ENCODE measurements around the gene PANX2.

PANX2 gene

DNA sequence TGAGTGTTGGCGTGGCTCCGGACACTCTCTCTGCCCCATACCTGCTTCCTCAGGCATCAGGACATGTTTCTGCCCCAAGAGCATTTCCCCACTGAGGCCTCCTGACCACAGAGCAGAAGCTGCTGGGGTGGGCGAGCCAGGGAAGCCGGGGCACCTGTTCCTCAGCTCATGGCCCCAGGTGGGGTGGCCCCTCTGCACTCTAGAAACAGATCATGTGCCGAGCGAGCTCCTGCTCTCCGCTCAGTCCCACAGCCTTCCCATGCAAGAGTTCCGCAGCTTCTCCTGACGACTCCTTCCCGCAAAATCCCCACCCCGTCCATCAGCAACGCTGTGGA is 22.4 kb upstream of the PANX2 start:
- H3K4me3 ChIP-seq (ENCODE audit: low read length) = no peak overlapping the region
- H3K4me2 ChIP-seq (ENCODE audit: low read depth, low read length) = no peak overlapping the region
- H3F3A ChIP-seq (ENCODE audit: insufficient read depth, low read length) = no peaks in the 10 kb centered on the region
- peaks cover 42% of the 10 kb centered on the region for H3K27me3 ChIP-seq (replicated peaks; ENCODE audit: insufficient read depth, low read length)
- H3K9ac ChIP-seq (ENCODE audit: low read length) = no peak overlapping the region
- DNase-seq = no peak
- H2AFZ ChIP-seq (ENCODE audit: low read length) = no peak overlapping the region
- TF ChIP-seq EZH2phosphoT487 (IDR thresholded peaks at IDR 0.05; ENCODE audit: low read length) = no peak
- TF ChIP-seq CTCF (IDR thresholded peaks at IDR 0.05; ENCODE audit: low read length) = no peak
- no peak for TF ChIP-seq EZH2 (optimal IDR thresholded peaks at IDR 0.05; ENCODE audit: low read depth, low read length)
- no peaks in the 10 kb centered on the region for H3K4me1 ChIP-seq (ENCODE audit: low read length)
- no peaks in the 10 kb centered on the region for H3K36me3 ChIP-seq (replicated peaks; ENCODE audit: insufficient read depth, low read length)
- no peaks in the 10 kb centered on the region for H4K20me1 ChIP-seq (ENCODE audit: insufficient read depth, low read length)
- H3K9me3 ChIP-seq (replicated peaks; ENCODE audit: insufficient read depth, low read length) = no peaks in the 10 kb centered on the region
- no peaks in the 10 kb centered on the region for H3K9me2 ChIP-seq (replicated peaks; ENCODE audit: insufficient read depth, low read length)
- no peaks in the 10 kb centered on the region for H3K79me2 ChIP-seq (ENCODE audit: low read length)
- no peak overlapping the region for H3K27ac ChIP-seq (ENCODE audit: low read length)

DNA sequence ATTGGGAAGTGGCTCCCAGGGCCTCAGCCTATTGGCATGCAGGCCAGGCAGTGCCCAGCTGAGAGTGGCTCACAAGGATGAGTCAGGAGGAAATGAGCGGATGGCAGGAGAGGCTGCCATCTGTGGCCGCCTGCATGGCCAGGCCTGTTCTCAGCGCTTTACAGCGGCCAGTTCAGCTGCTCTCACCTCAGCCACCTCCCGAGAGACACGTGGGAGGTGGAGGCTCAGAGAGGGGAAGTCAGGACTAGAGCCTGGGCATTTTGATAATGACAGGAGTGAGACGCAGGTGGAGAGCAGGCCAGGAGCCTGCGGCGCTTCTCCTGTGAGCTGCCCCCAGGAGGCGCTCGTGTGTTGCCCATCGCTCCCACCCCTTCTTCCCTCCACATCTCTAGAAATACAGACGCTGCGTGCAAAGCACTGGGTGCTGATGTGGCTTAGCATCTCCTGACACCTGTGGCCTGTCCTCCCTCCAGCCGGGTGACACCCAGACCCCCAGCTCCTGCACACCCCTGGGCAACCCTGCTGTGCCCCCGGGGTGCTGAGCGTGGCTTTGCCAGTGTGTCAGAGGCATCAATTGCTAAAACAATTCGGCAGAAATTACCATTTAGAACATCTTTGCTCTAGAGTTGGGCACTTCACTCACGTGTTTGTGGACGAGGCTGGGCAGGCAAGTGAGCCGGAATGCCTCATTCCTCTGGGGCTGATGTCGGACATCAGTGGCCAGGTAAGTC is 21.4 kb upstream of the PANX2 start:
- no peaks in the 10 kb centered on the region for H3K36me3 ChIP-seq (replicated peaks; ENCODE audit: insufficient read depth, low read length)
- DNase-seq = peak; percentile 72
- no peak overlapping the region for H3K27ac ChIP-seq (ENCODE audit: low read length)
- no peaks in the 10 kb centered on the region for H3K9me3 ChIP-seq (replicated peaks; ENCODE audit: insufficient read depth, low read length)
- H3F3A ChIP-seq (ENCODE audit: insufficient read depth, low read length) = no peaks in the 10 kb centered on the region
- no peak overlapping the region for H3K4me3 ChIP-seq (ENCODE audit: low read length)
- no peak overlapping the region for H2AFZ ChIP-seq (ENCODE audit: low read length)
- no peaks in the 10 kb centered on the region for H3K9me2 ChIP-seq (replicated peaks; ENCODE audit: insufficient read depth, low read length)
- H3K9ac ChIP-seq (ENCODE audit: low read length) = no peak overlapping the region
- no peak overlapping the region for H3K4me2 ChIP-seq (ENCODE audit: low read depth, low read length)
- no peak for TF ChIP-seq EZH2 (optimal IDR thresholded peaks at IDR 0.05; ENCODE audit: low read depth, low read length)
- TF ChIP-seq CTCF (IDR thresholded peaks at IDR 0.05; ENCODE audit: low read length) = peak; percentile 83
- H3K27me3 ChIP-seq (replicated peaks; ENCODE audit: insufficient read depth, low read length) = peaks cover 51% of the 10 kb centered on the region
- H3K79me2 ChIP-seq (ENCODE audit: low read length) = no peaks in the 10 kb centered on the region
- H4K20me1 ChIP-seq (ENCODE audit: insufficient read depth, low read length) = no peaks in the 10 kb centered on the region
- H3K4me1 ChIP-seq (ENCODE audit: low read length) = no peaks in the 10 kb centered on the region

GRCh38 chr22:50150161-50151129 is 20.1 kb upstream of the PANX2 start:
- H3K27me3 ChIP-seq (replicated peaks; ENCODE audit: insufficient read depth, low read length) = peaks cover 50% of the 10 kb centered on the region
- no peak overlapping the region for H3K27ac ChIP-seq (ENCODE audit: low read length)
- H3K4me2 ChIP-seq (ENCODE audit: low read depth, low read length) = no peak overlapping the region
- no peak overlapping the region for H3K4me3 ChIP-seq (ENCODE audit: low read length)
- no peaks in the 10 kb centered on the region for H4K20me1 ChIP-seq (ENCODE audit: insufficient read depth, low read length)
- no peak overlapping the region for H2AFZ ChIP-seq (ENCODE audit: low read length)
- no peaks in the 10 kb centered on the region for H3K36me3 ChIP-seq (replicated peaks; ENCODE audit: insufficient read depth, low read length)
- no peak for TF ChIP-seq CTCF (IDR thresholded peaks at IDR 0.05; ENCODE audit: low read length)
- TF ChIP-seq EZH2 (optimal IDR thresholded peaks at IDR 0.05; ENCODE audit: low read depth, low read length) = no peak
- no peak for TF ChIP-seq EZH2phosphoT487 (IDR thresholded peaks at IDR 0.05; ENCODE audit: low read length)
- no peaks in the 10 kb centered on the region for H3F3A ChIP-seq (ENCODE audit: insufficient read depth, low read length)
- no peak for DNase-seq
- H3K79me2 ChIP-seq (ENCODE audit: low read length) = no peaks in the 10 kb centered on the region
- no peaks in the 10 kb centered on the region for H3K4me1 ChIP-seq (ENCODE audit: low read length)
- no peaks in the 10 kb centered on the region for H3K9me2 ChIP-seq (replicated peaks; ENCODE audit: insufficient read depth, low read length)
- no peaks in the 10 kb centered on the region for H3K9me3 ChIP-seq (replicated peaks; ENCODE audit: insufficient read depth, low read length)
- H3K9ac ChIP-seq (ENCODE audit: low read length) = no peak overlapping the region

Data from MM.1S (cell line).